Stomach (tissue), 9 donors: Measurements from ENCODE around the gene FAAP20. TPM values are rescaled to one million over a fixed set of nuclear protein-coding genes. Genes with fewer than 3 reads are reported as not detected.

Source experiments
- DNase-seq, 2 donors: peaks; one replicate each; pipeline versions ENCODE4 v3.0.0 to v3.0.0-alpha.2; 2013 to 2019
- H3K27ac ChIP-seq, 5 donors: fragments of 200-600 bp in 4 of 5; sonication (generic) in 4 of 5; one replicate each; pipeline ENCODE4 v1.5.1; 2013 to 2019; ENCODE audit warnings: mild to moderate bottlenecking in 1 of 5, moderate library complexity in 1 of 5
- H3K27me3 ChIP-seq, 3 donors: fragments of 200-600 bp; sonication (generic); one replicate each; pipeline ENCODE4 v1.5.1; 2017 to 2019; ENCODE audit warnings: mixed run types in 1 of 3
- H3K36me3 ChIP-seq, 4 donors: fragments of 200-600 bp; sonication (generic); 1 replicate in 3 of 4; 2 replicates in 1 of 4; pipeline ENCODE4 v1.5.1; 2016 to 2019
- H3K4me1 ChIP-seq, 4 donors: fragments of 200-600 bp; sonication (generic); one replicate each; pipeline ENCODE4 v1.5.1; 2016 to 2019
- H3K4me3 ChIP-seq, 4 donors: fragments of 200-600 bp; sonication (generic) in 3 of 4; one replicate each; pipeline ENCODE4 v1.5.1; 2016 to 2019; ENCODE audit warnings: mild to moderate bottlenecking in 1 of 4
- H3K9me3 ChIP-seq, 4 donors: fragments of 200-600 bp; sonication (generic); one replicate each; pipeline ENCODE4 v1.5.1; 2016 to 2019
- EP300 ChIP-seq: sonication (generic); formaldehyde crosslinking; IDR thresholded peaks from one replicate; pipeline ENCODE4 v1.6.1; 2017; ENCODE audit warnings: antibody characterized with exemption
- POLR2A ChIP-seq, 4 donors: fragments of 450-650 bp; IDR thresholded peaks; one replicate each; pipeline ENCODE4 v1.6.1; 2016; ENCODE audit warnings: antibody characterized with exemption in 4 of 4, control low read depth in 2 of 4, mild to moderate bottlenecking in 1 of 4, moderate library complexity in 1 of 4
- POLR2AphosphoS5 ChIP-seq, 3 donors: sonication (generic); formaldehyde crosslinking; IDR thresholded peaks; one replicate each; pipeline ENCODE4 v1.6.1; 2016; ENCODE audit warnings: antibody characterized with exemption in 3 of 3
- WGBS, 5 donors: extraction: QIAGEN DNeasy Blood & Tissue Kit in 3 of 5; methylation state at CpG; one replicate each; pipeline versions ENCODE4 v1.1.5 to v1.1.7; 2013 to 2018; 5-methylcytosine and 5-hydroxymethylcytosine counted together
- intact Hi-C: fragments of 100-400 bp; cut with DNase I; formaldehyde crosslinking; loops from one replicate; pipeline ENCODE4 v1.15.1; 2023; ENCODE audit warnings: low total_unique reads
- polyA plus RNA-seq, 3 donors: library from polyadenylated mRNA; stranded (reverse); fragments of 200-250 nt; gene quantifications; one replicate each; pipeline ENCODE4 v1.2.3, GENCODE V29; 2013
- total RNA-seq, 5 donors: library from RNA; depleted of rRNA; stranded (reverse); fragments of >200 nt; gene quantifications; one replicate each; pipeline versions ENCODE4 v1.1.0 to v1.2.3, GENCODE V29; 2014 to 2016
- TF ChIP-seq, protein P1 (sequence below), 7 experiments: fragments of 450-650 bp in 4 of 7; fragments of 200-600 bp in 3 of 7; sonication (generic) in 3 of 7; IDR thresholded peaks; one replicate each; pipeline ENCODE4 v1.5.1; 2016 to 2019; ENCODE audit warnings: antibody characterized with exemption in 7 of 7, control low read depth in 2 of 7, mild to moderate bottlenecking in 1 of 7
- donor health status: healthy with polysubstance abuse.
- donor health status: Bipolar disorder and iron deficiency.
- donor health status: healthy.

The FAAP20 gene
- total and polyA plus RNA-seq, 8 donors, result 8.2 to 170 (median 67.1) TPM

DNA sequence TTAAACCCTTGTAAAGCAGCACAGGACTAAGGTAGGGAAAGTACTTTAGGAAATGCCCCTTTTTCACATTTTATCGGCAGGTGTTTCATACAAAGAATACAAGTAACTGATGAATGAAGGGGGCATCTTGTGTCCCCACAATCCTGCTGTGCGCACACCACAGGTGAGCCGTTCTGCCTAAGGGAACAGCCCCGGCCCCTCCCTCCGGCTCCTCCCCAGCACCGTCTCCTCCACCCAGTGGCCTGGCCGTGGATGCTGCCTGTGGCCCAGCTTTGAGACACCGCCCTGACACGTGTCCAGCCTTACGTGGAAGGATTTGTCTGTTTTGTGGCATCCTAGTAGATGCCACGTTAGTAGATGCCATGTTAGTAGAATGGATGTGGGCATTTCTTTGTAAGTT lies 12.8 kb downstream of the FAAP20 start:
- 89 to 96% (median 95%) methylated on average over 11 of the region's 11 CpGs for WGBS, 5 donors
- intact Hi-C loops, result no loop called here
- DNase-seq, result no peak
- TF ChIP-seq EP300 (no peak), POLR2A (IDR thresholded peaks at IDR 0.05) (no peak), POLR2AphosphoS5 (IDR thresholded peaks at IDR 0.05) (no peak)
- TF ChIP-seq, protein P1, sequence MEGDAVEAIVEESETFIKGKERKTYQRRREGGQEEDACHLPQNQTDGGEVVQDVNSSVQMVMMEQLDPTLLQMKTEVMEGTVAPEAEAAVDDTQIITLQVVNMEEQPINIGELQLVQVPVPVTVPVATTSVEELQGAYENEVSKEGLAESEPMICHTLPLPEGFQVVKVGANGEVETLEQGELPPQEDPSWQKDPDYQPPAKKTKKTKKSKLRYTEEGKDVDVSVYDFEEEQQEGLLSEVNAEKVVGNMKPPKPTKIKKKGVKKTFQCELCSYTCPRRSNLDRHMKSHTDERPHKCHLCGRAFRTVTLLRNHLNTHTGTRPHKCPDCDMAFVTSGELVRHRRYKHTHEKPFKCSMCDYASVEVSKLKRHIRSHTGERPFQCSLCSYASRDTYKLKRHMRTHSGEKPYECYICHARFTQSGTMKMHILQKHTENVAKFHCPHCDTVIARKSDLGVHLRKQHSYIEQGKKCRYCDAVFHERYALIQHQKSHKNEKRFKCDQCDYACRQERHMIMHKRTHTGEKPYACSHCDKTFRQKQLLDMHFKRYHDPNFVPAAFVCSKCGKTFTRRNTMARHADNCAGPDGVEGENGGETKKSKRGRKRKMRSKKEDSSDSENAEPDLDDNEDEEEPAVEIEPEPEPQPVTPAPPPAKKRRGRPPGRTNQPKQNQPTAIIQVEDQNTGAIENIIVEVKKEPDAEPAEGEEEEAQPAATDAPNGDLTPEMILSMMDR (IDR thresholded peaks at IDR 0.05), result no peak
- Histone ChIP-seq H3K9me3 (no peaks in the 10 kb centered on the region), H3K27me3 (no peaks in the 10 kb centered on the region), H3K27ac (no peak overlapping the region), H3K36me3 (peaks cover 0 to 66% (median 54%) of the 10 kb centered on the region in 4 donors), H3K4me1 (no peaks in the 10 kb centered on the region), H3K4me3 (no peak overlapping the region)

DNA sequence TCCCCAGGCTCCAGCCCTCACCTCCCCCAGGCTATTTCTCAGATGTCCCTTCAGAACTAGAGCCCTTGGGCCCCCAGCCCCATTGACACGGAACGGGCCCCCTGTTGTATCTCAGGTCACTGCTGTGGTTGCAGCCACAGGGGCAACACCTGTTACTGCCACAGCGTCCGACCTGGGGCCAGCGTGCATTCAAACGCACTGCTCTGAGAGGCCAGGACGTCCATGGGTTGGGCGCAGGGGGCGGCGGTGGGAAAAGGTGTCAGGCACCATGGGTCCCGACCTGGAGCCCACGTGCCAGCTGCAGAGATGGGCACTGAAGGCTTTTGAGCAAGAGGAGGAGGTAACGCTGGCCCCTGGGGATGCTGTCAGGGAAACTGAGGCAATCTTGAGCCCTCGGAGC lies 13.3 kb downstream of the FAAP20 start:
- Histone ChIP-seq H3K27me3 (no peaks in the 10 kb centered on the region), H3K36me3 (peaks cover 0 to 61% (median 52%) of the 10 kb centered on the region in 4 donors), H3K4me1 (no peaks in the 10 kb centered on the region), H3K9me3 (no peaks in the 10 kb centered on the region), H3K27ac (no peak overlapping the region), H3K4me3 (no peak overlapping the region)
- WGBS, 5 donors, result 88 to 96% (median 93%) methylated on average over 14 of the region's 14 CpGs
- DNase-seq, result no peak
- TF ChIP-seq, protein P1 (IDR thresholded peaks at IDR 0.05), result no peak
- TF ChIP-seq POLR2AphosphoS5 (IDR thresholded peaks at IDR 0.05) (no peak), EP300 (no peak), POLR2A (IDR thresholded peaks at IDR 0.05) (no peak)
- intact Hi-C loops, result no loop called here

DNA sequence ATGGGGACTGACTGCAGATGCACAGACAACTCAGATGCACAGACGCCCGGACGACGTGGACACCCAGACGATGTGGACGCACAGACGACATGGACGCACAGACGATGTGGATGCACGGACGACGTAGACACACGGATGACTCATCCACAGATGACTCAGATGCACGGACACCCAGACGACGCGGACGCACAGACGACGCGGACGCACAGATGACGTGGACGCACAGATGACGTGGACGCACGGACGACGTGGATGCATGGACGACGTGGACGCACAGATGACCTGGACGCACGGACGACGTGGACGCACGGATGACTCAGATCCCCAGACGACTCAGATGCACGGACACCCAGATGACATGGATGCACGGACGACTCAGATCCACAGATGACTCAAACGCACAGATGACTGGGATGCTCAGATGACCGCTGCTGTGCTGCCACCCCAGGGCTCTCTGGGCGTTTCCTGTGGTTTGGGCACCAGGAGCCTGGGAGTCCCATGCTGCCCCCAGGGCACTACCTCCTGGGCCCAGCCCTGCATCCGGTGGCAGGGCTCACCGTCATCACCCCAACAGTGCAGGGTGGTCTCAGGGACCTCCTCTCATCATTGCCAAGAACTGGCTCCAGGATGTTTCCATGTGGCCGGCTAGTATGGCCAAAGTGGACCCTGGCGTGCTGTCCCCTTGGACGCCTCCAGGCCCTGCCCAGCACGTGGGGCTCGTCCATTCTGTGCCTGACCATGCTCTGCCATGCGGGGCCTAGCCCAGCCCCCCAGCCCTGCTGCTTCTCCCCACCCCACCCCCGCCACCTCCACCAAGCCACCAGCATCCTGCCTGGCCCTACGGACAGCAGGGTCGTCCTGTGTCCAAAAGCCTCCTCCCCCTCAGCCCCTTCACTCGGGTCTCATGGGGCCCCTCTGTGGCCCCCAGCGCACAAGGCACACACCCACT lies 14.0 kb downstream of the FAAP20 start:
- no peaks in the 10 kb centered on the region for H3K27me3 ChIP-seq
- TF ChIP-seq EP300, result no peak
- no peak for TF ChIP-seq POLR2AphosphoS5 (IDR thresholded peaks at IDR 0.05)
- TF ChIP-seq POLR2A (IDR thresholded peaks at IDR 0.05), result no peak
- TF ChIP-seq, protein P1 (IDR thresholded peaks at IDR 0.05), result no peak
- H3K27ac ChIP-seq, result no peak overlapping the region
- H3K36me3 ChIP-seq, result peaks cover 0 to 62% (median 48%) of the 10 kb centered on the region in 4 donors
- WGBS, 5 donors, result 85 to 94% (median 91%) methylated on average over 46 to 58 of the region's 58 CpGs
- H3K4me3 ChIP-seq, result no peak overlapping the region
- no peak for DNase-seq
- intact Hi-C loops, result no loop called here
- no peaks in the 10 kb centered on the region for H3K4me1 ChIP-seq
- H3K9me3 ChIP-seq, result no peaks in the 10 kb centered on the region

DNA sequence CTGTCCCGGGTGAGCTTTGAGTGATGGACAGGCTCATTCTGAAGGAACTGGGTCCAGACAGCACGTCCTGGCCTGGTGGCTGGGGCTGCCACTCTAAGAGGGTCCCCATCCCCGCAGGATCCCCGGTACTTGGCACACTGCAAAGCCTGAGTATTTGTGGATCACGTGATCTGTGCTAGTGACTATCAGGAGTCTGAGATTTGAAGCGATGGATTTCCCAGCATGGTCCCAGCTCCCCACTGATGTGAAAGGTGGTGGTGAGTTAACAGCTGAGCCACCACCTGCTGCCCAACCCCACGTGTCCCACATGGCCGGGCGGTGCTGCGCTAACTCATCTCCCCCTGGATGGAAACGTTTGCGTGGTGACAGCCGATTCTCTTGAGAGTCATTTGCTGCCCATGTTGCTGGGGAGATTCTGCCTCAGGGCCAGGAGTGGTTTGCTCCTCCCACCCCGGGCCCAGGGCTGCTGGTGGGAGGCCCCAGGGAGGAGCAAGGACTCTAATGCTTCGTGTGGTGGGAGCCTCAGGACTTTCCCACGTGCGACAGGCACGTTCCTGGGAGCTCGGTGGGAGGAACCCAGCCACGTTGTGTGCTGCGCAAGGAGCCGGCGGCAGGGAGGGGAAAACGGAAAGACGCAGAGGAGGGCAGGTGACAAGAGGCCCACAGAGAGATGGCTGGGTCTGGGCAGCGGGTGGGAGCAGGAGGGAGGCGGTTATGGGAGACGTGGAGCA lies 15.1 kb downstream of the FAAP20 start:
- H3K27me3 ChIP-seq, result no peaks in the 10 kb centered on the region
- 77 to 83% (median 80%) methylated on average over 21 to 28 of the region's 28 CpGs for WGBS, 5 donors
- peak in 1 of 2 donors; percentile 34 for DNase-seq
- intact Hi-C loops, result no loop called here
- no peak overlapping the region for H3K4me3 ChIP-seq
- H3K9me3 ChIP-seq, result no peaks in the 10 kb centered on the region
- H3K4me1 ChIP-seq, result peaks cover 0 to 6% (median 3%) of the 10 kb centered on the region in 4 donors
- H3K27ac ChIP-seq, result no peak overlapping the region
- TF ChIP-seq, protein P1 (IDR thresholded peaks at IDR 0.05), result no peak
- TF ChIP-seq POLR2A (IDR thresholded peaks at IDR 0.05) (no peak), EP300 (no peak), POLR2AphosphoS5 (IDR thresholded peaks at IDR 0.05) (no peak)
- peaks cover 0 to 53% (median 38%) of the 10 kb centered on the region in 4 donors for H3K36me3 ChIP-seq
